DND-41 (cell line): Measurements from ENCODE around the gene GSN.

Experiments
- CTCF ChIP-seq: IDR thresholded peaks from 2 replicates; pipeline ENCODE4 v1.5.1; 2012; ENCODE audit warnings: borderline replicate concordance, low read length, moderate library complexity, mild to moderate bottlenecking; ENCODE audit not compliant: poor library complexity, severe bottlenecking; ENCODE audit errors: extremely low read depth
- EZH2 ChIP-seq: IDR thresholded peaks from 3 replicates; pipeline ENCODE4 v1.6.1; 2012; ENCODE audit warnings: borderline replicate concordance, low read depth, mild to moderate bottlenecking, moderate library complexity, low read length, inconsistent platforms; ENCODE audit not compliant: severe bottlenecking

- TF ChIP-seq CTCF = no peak
- TF ChIP-seq EZH2 = no peak
Observed at GRCh38 chr9:121294866-121295661, 27.1 kb downstream of the GSN start.
